ENCODE data around the gene SPAG7. TPM values are rescaled to one million over a fixed set of nuclear protein-coding genes. Genes with fewer than 3 reads are reported as not detected.

Gene SPAG7
- total RNA-seq, 1 experiment from 2014 or later, result 43.4 TPM

DNA sequence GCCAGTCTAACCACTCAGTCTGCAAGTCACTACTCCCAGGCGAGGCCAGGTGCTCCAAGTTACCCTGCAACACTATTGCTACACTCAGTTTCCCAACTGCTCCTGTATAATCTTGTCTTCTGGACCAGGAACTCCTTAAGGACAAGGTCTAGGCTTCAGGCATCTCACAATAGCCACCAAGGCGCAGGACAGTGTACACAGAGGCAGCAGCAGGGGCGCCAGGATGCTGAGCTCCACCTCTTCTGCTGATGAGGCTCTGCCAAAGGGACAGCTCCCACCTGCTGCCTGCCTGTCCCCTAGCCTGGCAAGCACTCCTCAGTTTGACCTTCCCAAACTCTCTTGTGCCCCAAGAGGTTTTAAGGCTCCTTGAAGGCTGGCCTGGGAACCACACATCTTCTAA is 31.2 kb downstream of the SPAG7 start:
- Histone ChIP-seq H3K27ac (ENCODE audit: low read length) (no peak overlapping the region), H3K27me3 (ENCODE audit: control insufficient read depth, insufficient read depth, low read length) (no peaks in the 10 kb centered on the region), H3K4me3 (ENCODE audit: low read depth in 2 of 2, low read length in 2 of 2) (no peak overlapping the region), H3K36me3 (ENCODE audit: control insufficient read depth, insufficient read depth, low read length) (peaks cover 11% of the 10 kb centered on the region), H3K4me1 (ENCODE audit: control insufficient read depth, insufficient read depth, low read length) (peaks cover 8% of the 10 kb centered on the region), H3K9me3 (ENCODE audit: control insufficient read depth, insufficient read depth, low read depth, low read length) (no peaks in the 10 kb centered on the region)
- ChIA-PET POLR2A (interaction anchor here (0.8 kb wide), 1 partner anchor 42 kb away, joined by 3 read pairs; no protein-coding TSS in a partner anchor), CTCF (interaction anchor here (1.1 kb wide), 1 partner anchor 27 kb away, joined by 4 read pairs; no protein-coding TSS in a partner anchor)
- intact Hi-C loops (cut with micrococcal nuclease; ENCODE audit: unreplicated experiment), result no loop called here
- in situ Hi-C loops (cut with HindIII; ENCODE audit: low pct_unique_long_range_greater_than_20kb, low sequenced_read_pairs), result no loop called here
- no TSS peak for BruUV-seq (replicated peaks)
- no peak for DNase-seq (ENCODE audit: low read depth, low spot score)
- no peak for ATAC-seq
- no peak for TF ChIP-seq SIN3A (IDR thresholded peaks at IDR 0.05; ENCODE audit: borderline replicate concordance, insufficient read depth, low read depth, low read length)
- TF ChIP-seq CTCF (IDR thresholded peaks at IDR 0.05), result no peak
- TF ChIP-seq TCF7L2 (IDR thresholded peaks at IDR 0.05; ENCODE audit: low read depth, low read length), result no peak
- TF ChIP-seq, protein P1, sequence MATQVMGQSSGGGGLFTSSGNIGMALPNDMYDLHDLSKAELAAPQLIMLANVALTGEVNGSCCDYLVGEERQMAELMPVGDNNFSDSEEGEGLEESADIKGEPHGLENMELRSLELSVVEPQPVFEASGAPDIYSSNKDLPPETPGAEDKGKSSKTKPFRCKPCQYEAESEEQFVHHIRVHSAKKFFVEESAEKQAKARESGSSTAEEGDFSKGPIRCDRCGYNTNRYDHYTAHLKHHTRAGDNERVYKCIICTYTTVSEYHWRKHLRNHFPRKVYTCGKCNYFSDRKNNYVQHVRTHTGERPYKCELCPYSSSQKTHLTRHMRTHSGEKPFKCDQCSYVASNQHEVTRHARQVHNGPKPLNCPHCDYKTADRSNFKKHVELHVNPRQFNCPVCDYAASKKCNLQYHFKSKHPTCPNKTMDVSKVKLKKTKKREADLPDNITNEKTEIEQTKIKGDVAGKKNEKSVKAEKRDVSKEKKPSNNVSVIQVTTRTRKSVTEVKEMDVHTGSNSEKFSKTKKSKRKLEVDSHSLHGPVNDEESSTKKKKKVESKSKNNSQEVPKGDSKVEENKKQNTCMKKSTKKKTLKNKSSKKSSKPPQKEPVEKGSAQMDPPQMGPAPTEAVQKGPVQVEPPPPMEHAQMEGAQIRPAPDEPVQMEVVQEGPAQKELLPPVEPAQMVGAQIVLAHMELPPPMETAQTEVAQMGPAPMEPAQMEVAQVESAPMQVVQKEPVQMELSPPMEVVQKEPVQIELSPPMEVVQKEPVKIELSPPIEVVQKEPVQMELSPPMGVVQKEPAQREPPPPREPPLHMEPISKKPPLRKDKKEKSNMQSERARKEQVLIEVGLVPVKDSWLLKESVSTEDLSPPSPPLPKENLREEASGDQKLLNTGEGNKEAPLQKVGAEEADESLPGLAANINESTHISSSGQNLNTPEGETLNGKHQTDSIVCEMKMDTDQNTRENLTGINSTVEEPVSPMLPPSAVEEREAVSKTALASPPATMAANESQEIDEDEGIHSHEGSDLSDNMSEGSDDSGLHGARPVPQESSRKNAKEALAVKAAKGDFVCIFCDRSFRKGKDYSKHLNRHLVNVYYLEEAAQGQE (IDR thresholded peaks at IDR 0.05; ENCODE audit: insufficient read depth in 1 of 2, low read depth in 2 of 2, low read length in 1 of 2), result no peak
- TF ChIP-seq POLR2AphosphoS5 (IDR thresholded peaks at IDR 0.05; ENCODE audit: low read depth, low read length), result no peak

GRCh38 chr17:4935650-4936049 is 32.0 kb downstream of the SPAG7 start:
- DNase-seq (ENCODE audit: low read depth, low spot score) (no peak), ATAC-seq (no peak)
- H3K4me3 ChIP-seq (ENCODE audit: low read depth in 2 of 2, low read length in 2 of 2), result no peak overlapping the region
- no TSS peak for BruUV-seq (replicated peaks)
- ChIA-PET CTCF (interaction anchor here (0.6 kb wide), 1 partner anchor 27 kb away, joined by 3 read pairs; no protein-coding TSS in a partner anchor), POLR2A (interaction anchor here (0.8 kb wide), 1 partner anchor 41 kb away, joined by 3 read pairs; no protein-coding TSS in a partner anchor)
- intact Hi-C loops (cut with micrococcal nuclease; ENCODE audit: unreplicated experiment) (no loop called here), in situ Hi-C loops (cut with HindIII; ENCODE audit: low pct_unique_long_range_greater_than_20kb, low sequenced_read_pairs) (no loop called here)
- H3K27me3 ChIP-seq (ENCODE audit: control insufficient read depth, insufficient read depth, low read length), result no peaks in the 10 kb centered on the region
- H3K4me1 ChIP-seq (ENCODE audit: control insufficient read depth, insufficient read depth, low read length), result peaks cover 8% of the 10 kb centered on the region
- H3K9me3 ChIP-seq (ENCODE audit: control insufficient read depth, insufficient read depth, low read depth, low read length), result no peaks in the 10 kb centered on the region
- peaks cover 5% of the 10 kb centered on the region; the same call in 1 of the 2 replicates for H3K36me3 ChIP-seq (ENCODE audit: control insufficient read depth, insufficient read depth, low read length)
- TF ChIP-seq SIN3A (IDR thresholded peaks at IDR 0.05; ENCODE audit: borderline replicate concordance, insufficient read depth, low read depth, low read length), result no peak
- no peak for TF ChIP-seq CTCF (IDR thresholded peaks at IDR 0.05)
- TF ChIP-seq, protein P1 (IDR thresholded peaks at IDR 0.05; ENCODE audit: insufficient read depth in 1 of 2, low read depth in 2 of 2, low read length in 1 of 2), result no peak
- TF ChIP-seq POLR2AphosphoS5 (IDR thresholded peaks at IDR 0.05; ENCODE audit: low read depth, low read length), result no peak; the same call in 1 of the 2 replicates
- TF ChIP-seq TCF7L2 (IDR thresholded peaks at IDR 0.05; ENCODE audit: low read depth, low read length), result no peak
- no peak overlapping the region for H3K27ac ChIP-seq (ENCODE audit: low read length)

Measured in Panc1 (cell line).